ENCODE measurements around the gene RNF213. TPM values are rescaled to one million over a fixed set of nuclear protein-coding genes. Genes with fewer than 3 reads are reported as not detected.

Gene RNF213
- total RNA-seq, 1 donor from 2014 or later = 63.0 TPM

GRCh38 chr17:80414803-80415625, 154.4 kb downstream of the RNF213 start, which contains the start of gene ENDOV:
TSS of gene ENDOV (plus strand) at chr17:80415167. CDS start at chr17:80415195, 28 bp downstream.
- DNase-seq (ENCODE audit: low read depth in 2 of 2) = peak; percentile 88 to 92

- DNase-seq (ENCODE audit: low read depth in 2 of 2) = peak in 1 of 2 donors; percentile 12
Observed at GRCh38 chr17:80415626-80416137, 155.0 kb downstream of the RNF213 start.

GRCh38 chr17:80416260-80416939, 155.7 kb downstream of the RNF213 start:
- DNase-seq (ENCODE audit: low read depth in 2 of 2) = no peak

- DNase-seq (ENCODE audit: low read depth in 2 of 2) = no peak
Observed at GRCh38 chr17:80416940-80417293, 156.3 kb downstream of the RNF213 start.

- DNase-seq (ENCODE audit: low read depth in 2 of 2) = no peak
Observed at GRCh38 chr17:80418589-80418988, 157.9 kb downstream of the RNF213 start.

GRCh38 chr17:80419255-80419654, 158.6 kb downstream of the RNF213 start:
- DNase-seq (ENCODE audit: low read depth in 2 of 2) = no peak

- no peak for DNase-seq (ENCODE audit: low read depth in 2 of 2)
Observed at GRCh38 chr17:80421381-80422090, 160.9 kb downstream of the RNF213 start.

- DNase-seq (ENCODE audit: low read depth in 2 of 2) = no peak
Observed at GRCh38 chr17:80422276-80422675, 161.6 kb downstream of the RNF213 start.

GRCh38 chr17:80422981-80423380, 162.3 kb downstream of the RNF213 start:
- peak; percentile 19 to 43 for DNase-seq (ENCODE audit: low read depth in 2 of 2)

- DNase-seq (ENCODE audit: low read depth in 2 of 2) = no peak
Observed at GRCh38 chr17:80423536-80424225, 163.0 kb downstream of the RNF213 start.

- no peak for DNase-seq (ENCODE audit: low read depth in 2 of 2)
Observed at GRCh38 chr17:80424261-80424660, 163.6 kb downstream of the RNF213 start.

- DNase-seq (ENCODE audit: low read depth in 2 of 2) = no peak
Observed at GRCh38 chr17:80424878-80425765, 164.5 kb downstream of the RNF213 start.

GRCh38 chr17:80425835-80426426, 165.3 kb downstream of the RNF213 start:
- no peak for DNase-seq (ENCODE audit: low read depth in 2 of 2)

GRCh38 chr17:80426671-80427326, 166.1 kb downstream of the RNF213 start:
- peak; percentile 28 to 62 for DNase-seq (ENCODE audit: low read depth in 2 of 2)

GRCh38 chr17:80427366-80428282, 167.0 kb downstream of the RNF213 start:
- no peak for DNase-seq (ENCODE audit: low read depth in 2 of 2)

- DNase-seq (ENCODE audit: low read depth in 2 of 2) = no peak
Observed at GRCh38 chr17:80428363-80428762, 167.7 kb downstream of the RNF213 start.

- no peak for DNase-seq (ENCODE audit: low read depth in 2 of 2)
Observed at GRCh38 chr17:80428796-80429195, 168.1 kb downstream of the RNF213 start.
